GM04503 (cell line): ENCODE data around the gene GJC1.
A peak's percentile ranks its signal among the peaks of the same experiment; 100 is the strongest.
"Not testable (repeated sequence)": the region's sequence is repeated elsewhere in the genome, so short reads cannot be mapped to it uniquely, and the experiment has no call there.

Experiments used
- DNase-seq: peaks from one replicate; pipeline ENCODE4 v3.0.0-alpha.2; 2012; ENCODE audit warnings: low read depth

The GJC1 gene

DNA sequence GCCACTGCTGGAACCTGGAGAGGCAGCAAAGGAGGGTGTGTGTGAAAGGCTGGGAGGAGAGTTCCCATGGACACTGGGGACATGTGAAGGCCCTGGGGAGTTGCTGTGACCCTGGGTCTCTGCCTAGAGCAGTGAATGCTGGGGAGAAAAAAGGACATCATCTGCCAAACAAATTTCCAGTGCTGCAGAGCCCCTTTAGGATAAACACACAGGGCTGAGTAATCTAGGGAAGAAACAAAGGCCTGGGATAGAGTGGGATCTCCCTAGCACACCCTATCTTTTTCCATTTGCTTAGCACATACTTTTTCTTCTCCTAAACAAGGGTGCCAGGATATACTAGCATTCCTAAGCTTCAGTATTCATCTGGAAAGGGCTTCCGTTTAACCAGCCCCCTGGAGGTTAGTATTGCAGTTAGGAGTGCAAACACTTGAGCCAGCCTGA is 14.3 kb upstream of the GJC1 start:
- DNase-seq, result no peak

DNA sequence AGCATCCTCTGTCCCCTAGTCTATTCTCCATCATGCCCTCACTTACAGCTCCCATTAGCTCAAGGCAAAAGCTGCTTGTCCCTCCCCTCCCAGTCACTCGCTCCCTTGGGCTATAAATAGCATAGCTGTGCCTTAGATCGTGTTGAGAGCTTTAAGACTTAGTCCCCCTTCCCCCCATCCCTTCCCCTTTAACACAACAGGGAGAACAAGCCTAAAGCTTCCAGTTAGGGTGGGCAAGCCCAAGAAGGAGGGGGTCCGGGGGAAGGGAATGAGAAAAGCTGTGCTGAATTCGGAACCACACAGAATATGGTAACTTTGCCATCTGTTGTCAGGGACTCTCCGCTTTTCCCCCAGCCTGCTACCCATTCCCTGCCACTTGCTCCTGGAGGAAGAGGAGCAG is 12.7 kb upstream of the GJC1 start:
- no peak for DNase-seq

DNA sequence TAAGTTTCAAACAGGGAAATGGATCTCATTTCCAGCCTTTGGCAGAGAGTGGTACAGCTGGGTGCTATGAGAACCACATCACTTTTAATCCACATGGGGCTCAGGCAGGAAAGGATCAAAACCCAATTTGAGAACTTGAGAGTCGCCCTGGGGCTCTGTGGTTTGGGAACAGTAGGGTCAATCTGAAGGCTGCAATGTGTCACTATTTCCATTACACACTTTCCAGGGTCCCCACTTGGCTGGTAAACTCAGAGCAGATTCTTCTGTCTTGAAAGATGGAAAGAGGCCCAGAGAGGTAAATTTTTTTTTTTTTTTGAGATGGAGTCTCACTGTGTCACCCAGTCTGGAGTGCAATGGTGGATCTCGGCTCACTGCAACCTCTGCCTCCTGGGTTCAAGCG is 10.8 kb upstream of the GJC1 start:
- no peak for DNase-seq

DNA sequence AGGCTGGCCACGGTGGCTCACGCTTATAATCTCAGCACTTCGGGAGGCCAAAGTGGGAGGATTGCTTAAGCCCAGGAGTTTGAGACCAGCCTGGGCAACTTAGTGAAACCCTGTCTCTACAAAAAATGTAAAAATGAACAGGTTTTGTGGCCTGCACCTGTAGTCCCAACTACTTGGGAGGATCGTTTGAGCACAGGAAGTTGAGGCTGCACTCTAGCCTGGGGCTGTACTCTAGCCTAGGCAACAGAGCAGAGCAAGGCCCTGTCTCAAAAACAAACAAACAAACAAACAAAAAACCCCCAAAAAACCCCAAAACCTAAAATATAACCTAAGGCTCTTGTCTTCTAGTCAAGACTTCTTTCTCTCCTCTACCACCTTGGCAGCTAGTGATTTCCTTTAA is 10.2 kb upstream of the GJC1 start:
- DNase-seq, result no peak

DNA sequence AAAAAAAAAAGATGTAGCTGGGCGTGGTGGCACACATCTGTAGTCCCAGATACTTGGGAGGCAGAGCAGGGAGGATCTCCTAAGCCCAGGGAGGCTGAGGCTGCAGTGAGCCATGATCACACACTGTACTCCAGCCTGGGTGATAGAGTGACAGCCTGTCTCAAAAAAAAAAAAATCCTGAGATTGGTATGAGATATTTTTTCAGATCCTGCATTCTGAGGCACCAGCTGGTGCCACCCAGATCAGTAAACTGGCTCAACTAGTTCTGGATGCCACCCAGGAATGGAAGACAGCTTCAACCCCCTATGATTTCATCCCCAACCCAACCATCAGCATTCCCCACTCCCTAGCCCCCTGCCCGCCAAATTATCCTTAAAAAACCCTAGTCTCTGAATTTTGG is 7.1 kb upstream of the GJC1 start:
- DNase-seq, result no peak

DNA sequence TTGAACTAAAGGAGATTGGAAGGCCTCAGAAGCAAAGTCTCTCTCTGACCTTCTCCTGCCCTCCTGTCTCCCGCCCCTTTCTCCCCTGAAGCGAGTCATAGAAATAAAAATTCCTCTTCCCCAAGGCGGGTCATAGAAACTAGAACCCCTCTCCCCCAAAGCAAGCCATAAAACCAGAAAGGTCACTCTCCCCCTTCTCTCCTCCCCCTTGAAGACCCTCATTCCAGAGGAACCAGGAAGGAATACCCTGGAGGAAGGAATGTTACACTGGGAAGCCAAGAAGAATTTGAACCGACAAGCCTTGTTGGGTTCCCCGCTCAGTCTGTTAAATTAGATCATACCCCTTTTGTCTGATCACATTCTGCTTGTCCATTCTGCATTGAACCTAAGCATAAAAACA is 2.7 kb upstream of the GJC1 start:
- no peak for DNase-seq

DNA sequence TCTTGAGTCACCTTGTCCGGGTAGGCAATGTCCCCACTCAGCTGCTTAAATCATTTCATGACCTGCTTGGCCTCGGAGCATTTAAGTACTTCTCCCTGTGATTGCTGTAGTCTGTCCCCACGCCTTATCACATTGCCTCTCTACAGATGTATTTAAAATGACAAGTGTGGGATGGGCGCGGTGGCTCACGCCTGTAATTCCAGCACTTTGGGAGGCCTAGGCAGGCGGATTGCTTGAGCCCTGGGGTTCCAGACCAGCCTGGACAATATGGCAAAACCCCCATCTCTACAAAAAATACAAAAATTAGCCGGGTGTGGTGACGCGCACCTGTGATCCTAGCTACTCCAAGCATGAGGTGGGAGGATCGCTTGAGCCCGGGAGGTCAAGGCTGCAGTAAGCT is 1.3 kb upstream of the GJC1 start:
- no peak for DNase-seq

DNA sequence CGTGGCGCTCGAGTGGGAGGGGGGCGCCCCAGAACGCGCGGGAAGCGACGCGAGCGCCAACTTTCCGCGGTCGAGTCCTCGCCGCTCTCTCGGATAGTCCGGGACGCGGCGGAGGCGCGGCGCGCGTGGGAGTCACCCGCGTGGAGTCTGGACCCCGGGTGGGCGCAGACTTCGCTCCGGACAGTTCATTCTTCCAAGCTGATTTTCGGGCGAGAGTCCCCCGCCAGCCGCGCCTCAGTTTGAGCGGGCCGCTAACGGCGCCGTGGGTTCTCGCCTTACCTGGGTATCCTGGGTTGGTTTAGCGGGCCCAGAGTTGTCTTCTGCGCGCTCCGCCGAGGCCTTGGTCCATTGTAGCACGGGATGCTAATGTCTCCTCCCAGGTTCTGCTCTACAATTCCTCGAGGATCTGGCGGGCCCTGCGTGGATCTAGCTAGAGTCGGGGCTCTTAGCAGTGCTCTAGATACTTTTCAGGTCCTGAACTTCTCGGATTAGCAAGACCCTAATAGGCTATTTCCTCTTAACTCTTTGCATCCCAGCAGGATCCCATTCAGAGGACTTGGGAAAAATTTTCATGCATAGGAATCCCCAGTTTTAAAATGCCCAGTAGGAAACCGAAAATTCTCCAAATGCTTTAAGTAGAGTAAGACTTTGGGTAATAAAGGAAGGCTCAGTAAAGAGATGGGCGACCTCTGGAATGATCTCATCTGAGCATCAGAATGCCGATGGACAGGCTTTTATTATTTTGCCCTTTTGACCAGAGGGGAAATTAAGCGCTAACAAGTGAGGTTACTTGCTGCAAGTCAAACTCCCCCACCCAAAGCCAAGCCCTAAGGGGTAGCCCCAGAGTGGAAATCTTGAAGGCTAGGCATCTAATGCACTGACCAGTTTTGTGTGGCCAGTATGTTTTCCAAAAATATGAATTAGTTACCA is 537 bp upstream of the GJC1 start:
- no peak for DNase-seq

DNA sequence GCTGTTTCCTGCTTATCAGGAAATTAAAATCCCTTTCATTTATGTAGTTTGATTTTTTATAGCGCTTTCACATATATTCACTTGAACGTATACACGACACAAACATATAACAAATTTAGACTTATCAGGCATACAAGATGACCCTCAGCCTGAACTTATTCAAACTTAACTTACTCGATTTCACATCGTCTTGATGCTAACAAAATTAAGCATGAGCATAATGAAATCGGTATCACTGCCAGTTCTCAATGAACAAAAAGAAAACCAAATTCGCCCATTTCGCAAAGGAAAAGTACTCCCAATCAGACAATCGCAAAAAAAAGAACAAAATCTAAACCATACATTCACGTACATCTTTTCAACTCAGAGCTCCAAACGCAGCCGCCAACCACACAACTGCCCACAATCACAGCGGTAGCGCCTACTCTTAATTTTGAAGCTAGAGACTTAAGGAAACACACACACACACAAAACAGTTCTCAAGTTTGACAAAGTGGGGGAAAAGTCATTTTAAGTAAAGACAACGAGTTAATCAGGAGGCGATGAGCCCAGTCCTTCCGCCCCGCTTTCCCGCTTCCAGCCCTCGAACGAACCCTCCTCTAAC is 1.1 kb downstream of the GJC1 start:
- DNase-seq, result no peak

DNA sequence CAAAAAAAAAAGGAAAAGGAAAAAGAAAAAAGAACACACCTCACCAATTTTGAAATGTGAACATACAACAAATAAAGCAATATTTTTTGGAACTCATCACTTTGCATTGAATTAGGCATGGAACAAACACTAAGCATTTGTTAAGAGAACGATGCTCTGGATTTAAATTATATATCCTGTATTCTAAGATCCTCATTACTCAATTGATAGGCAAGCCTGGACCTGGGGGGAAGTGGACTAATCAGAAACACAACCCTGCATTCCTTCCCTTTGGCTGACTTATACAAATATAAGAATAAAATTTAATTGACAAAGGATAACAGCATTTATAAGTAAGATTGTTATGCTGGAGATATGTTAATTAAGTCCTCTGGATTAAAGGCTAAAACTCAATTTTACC is 2.2 kb downstream of the GJC1 start:
- no peak for DNase-seq

DNA sequence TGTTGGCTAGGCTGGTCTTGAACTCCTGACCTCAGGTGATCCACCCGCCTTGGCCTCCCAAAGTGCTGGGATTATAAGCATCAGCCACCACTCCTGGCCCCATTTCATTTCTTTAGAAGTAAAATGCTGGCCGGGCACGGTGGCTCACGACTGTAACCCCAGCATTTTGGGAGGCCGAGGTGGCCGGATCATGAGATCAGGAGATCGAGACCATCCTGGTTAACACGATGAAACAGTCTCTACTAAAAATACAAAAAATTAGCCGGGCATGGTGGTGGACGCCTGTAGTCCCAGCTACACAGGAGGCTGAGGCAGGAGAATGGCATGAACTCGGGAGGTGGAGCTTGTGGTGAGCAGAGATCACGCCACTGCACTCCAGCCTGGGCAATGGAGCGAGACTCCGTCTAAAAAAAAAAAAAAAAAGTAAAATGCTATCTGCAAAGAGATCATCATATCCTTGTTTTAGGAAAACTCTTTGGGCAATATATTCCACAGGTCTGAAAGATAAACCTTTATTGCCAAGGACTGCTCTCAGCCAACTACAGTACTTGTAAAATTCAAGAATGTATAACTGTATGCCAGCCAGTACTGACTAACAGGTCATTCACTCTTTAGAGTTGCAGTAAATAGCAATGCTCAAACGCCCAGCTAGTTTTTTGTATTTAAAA is 3.8 kb downstream of the GJC1 start:
- DNase-seq, result no peak

DNA sequence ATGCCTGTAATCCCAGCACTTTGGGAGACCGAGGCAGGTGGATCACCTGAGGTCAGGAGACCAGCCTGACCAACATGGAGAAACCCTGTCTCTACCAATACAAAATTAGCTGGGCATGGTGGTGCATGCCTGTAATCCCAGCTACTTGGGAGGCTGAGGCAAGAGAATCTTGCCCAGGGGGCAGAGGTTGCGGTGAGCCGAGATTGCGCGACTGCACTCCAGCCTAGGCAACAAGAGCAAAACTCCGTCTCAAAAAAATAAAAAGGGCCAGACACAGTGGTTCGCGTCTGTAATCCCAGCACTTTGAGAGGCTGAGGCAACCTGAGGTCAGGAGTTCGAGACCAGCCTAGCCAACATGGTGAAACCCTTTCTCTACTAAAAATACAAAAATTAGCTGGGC is 4.9 kb downstream of the GJC1 start:
- not testable (repeated sequence) for DNase-seq

DNA sequence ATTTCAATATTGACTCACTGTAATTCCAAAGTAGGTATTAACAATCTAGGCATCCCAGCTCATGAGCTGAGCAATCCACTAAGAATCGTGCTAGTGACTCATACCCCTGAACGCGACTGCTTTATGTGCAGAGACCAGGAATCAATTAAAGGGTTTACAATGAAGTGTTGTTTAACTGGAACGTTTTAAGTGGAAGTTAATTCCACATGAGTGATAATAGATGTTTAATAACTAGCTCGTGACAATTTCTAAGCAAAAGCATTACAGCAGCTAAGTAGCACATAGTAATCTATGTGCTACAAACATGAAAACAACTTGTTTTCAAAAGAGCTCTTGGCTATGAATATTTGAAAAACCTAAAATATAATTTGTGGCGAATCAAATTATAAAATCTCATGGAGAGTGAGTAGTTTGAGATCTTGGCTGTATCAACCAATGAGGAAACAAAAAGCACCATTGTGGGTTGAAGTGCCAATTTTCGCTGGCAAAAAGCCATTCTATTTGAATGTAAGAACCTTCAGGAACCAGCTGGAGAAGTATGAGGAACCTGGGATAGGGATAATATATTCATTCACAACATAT is 9.4 kb downstream of the GJC1 start:
- DNase-seq, result peak; percentile 91

DNA sequence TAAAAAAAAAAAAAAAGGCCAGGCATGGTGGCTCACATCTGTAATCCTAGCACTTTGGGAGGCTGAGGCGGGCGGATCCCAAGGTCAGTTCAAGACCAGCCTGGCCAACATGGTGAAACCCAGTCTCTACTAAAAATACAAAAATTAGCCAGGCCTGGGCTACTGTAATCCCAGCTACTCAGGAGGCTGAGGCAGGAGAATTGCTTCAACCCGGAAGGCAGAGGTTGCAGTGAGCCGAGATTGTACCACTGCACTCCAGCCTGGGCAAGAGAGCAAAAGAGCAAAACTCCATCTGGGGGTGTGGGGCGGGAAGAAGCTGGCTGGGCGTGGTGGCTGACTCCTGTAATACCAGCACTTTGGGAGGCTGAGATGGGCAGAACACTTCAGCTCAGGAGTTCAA is 11.6 kb downstream of the GJC1 start:
- not testable (repeated sequence) for DNase-seq

DNA sequence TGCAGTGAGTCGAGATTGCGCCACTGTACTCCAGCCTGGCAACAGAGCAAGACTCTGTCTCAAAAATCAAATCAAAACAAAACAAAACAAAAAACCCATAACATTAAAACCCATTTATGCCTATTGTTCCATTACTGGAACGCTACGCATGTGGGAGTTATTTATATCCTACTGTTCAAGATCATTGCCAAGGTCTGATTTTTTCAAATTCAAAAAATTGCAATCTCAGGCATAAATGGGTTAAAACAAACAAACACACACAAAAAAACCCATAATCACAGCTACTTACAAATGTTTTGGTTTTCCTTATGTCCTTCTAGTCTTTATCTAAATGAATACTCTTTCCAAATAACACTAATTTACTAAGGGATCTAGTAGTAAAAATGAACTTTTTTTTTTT is 17.8 kb downstream of the GJC1 start:
- DNase-seq, result no peak

DNA sequence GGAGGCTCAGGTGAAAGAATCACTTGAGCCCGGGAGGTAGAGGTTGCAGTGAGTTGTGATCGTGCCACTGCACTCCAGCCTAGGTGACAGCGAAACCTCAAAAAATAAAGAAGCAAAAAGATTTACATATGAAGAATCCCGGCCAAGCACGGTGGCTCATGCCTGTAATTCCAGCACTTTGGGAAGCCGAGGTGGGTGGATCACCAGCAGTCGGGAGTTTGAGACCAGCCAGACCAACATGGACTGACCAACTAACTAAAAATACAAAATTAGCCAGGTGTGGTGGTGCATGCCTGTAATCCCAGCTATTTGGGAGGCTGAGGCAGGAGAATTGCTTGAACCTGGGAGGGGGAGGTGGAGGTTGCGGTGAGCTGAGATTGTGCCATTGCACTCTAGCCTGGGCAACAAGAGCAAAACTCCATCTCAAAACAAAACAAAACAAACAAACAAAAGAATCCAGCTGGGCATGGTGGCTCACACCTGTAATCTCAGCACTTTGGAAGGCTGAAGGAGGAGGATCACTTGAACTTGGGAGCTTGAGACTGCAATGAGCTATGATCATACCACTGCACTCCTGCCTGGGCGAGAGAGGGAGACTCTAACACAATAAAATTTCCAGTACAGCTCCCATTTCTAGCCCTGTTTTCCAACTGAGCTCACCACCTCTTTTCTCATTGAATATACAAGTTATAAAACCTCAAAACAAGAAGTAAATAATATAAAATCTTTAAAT is 21.3 kb downstream of the GJC1 start:
- DNase-seq, result not testable (repeated sequence)

DNA sequence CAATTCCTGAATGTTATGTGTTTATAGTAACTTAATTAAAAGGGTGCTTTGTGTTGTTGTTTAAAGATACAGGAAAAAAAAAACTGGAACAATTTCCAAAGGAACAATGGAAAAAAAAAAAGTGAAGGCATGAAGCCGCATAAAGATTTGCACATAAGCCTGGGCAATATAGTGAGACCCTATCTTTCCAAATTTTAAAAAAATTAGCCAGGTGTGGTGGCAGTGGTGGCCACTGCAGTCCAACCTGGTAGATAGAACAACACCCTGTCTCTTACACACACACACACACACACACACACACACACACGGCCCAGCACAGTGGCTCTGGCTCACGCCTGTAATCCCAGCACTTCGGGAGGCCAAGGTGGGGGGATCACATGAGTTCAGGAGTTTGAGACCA is 21.9 kb downstream of the GJC1 start:
- no peak for DNase-seq

DNA sequence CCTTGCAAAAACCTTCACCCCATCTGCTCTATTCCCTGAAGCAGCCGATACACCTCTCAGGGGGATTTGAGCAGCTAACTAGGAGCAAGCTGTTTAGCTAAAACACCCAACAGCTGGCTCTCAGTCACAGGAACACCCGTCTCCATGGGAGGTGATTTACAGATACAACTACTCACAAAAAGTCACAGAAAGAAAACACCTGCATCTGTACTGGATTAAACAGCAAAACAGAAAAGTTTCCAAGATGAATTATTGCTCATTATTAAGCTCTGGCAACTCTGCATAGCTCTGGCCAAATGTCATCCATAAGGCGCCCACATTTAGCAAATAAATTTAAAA is 22.3 kb downstream of the GJC1 start:
- DNase-seq, result peak; percentile 45

DNA sequence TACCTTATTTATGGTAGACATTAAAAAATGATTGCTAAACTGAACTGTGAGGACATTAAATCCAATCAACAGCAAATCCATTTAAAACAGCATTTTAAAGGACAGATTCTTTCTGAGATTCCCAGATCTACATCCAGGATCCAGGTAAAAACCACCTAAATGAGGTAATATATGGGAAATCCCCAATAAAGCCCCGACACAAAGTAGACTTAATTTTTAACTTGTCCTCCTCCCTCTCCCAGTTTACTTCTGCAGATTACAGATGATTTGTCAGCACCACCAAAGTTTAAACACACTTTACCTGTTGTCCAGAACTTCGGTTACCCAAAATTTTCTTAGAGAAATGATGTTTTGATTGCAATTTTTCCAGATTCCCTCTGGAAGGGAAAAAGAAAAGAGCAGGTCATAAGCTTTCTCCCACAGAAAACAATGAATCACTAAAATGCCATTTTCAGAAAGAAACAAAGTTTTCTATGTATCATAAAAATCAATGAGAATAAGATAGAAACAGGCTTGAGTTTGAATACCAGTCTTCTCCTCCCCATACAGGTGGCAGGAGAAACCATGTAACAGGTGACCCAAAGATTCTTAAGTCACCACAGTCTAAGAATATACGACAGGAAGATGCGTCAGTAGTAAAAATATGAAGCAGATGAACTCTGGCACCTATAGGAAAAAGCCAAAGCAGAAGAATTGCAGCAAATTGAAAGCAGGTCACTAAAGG is 22.8 kb downstream of the GJC1 start:
- DNase-seq, result no peak

DNA sequence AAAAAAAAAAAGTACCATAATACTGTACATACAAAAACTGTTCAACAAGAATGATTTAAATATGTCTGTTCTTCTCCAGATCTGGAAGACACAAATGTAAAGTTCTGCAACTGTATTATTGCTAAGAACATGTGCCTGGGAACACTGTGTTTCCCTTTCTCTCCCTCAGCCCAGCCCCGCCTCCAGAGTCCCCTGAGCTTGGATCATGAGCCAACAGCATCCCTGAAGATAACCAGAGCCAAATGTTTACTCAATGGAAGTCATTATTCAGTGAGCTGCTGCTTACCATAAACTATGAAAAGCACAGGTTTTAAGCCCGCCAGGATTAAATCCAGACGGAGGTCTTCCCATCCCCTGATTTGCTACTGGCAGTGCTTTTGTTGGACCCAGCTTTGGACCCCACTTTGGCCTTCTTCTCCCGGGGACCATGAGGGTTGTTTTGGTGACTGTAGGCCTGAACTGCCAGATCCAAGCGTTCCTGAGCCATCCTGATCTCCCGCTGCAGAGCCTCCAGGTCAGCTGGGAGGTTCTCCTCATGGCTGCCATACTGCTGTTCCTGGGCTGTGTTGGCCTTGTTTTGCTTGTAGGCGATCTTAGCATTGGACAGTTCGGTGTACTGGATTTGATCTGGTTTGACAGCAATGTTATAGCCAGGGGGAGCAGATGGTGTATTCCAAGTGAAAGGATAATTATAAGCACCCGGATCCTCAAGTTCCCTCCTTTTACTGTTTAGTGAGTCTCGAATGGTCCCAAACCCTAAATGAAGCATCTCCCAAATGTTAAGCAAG is 25.6 kb downstream of the GJC1 start:
- DNase-seq, result no peak

DNA sequence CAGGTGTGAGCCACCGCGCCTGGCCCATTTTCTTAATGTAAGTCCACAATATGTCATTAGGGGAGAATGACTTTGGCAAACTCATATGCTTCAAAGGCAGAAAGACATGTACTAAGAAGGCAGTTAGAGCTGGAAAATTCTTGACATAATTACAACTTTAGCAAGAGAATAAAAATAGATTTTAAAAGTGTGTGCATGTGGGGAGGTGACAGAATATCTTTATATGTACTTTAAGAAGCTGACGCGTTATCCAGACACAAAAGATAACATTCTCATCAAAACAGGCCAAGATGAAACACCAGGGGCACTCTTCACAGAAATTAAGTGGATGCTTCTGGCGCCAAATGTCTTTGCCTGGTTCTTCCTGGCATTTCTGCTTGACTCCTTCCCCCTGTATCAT is 28.2 kb downstream of the GJC1 start:
- no peak for DNase-seq
